DND-41 (cell line): ENCODE measurements around the gene PRKACG.

Experiments
- ATAC-seq: fragments of 200-7000 bp; cut with Tn5 transposase; 3 replicates; pipeline ENCODE4 v1.9.1; 2021; ENCODE audit warnings: low read depth; ENCODE audit not compliant: insufficient read depth
- DNase-seq: peaks from one replicate; pipeline ENCODE4 v3.0.0-alpha.2; 2020
- H2AFZ ChIP-seq: 2 replicates; pipeline ENCODE4 v1.6.0; 2012; ENCODE audit warnings: low read depth, low read length
- H3K27ac ChIP-seq: 2 replicates; pipeline ENCODE4 v1.5.1; 2012; ENCODE audit warnings: low read length, inconsistent platforms
- H3K27me3 ChIP-seq: fragments of 200-600 bp; sonication (generic); 2 replicates; pipeline ENCODE4 v1.6.0; 2012; ENCODE audit warnings: low read length, mild to moderate bottlenecking, inconsistent platforms; ENCODE audit not compliant: insufficient read depth, poor library complexity
- H3K36me3 ChIP-seq: 2 replicates; pipeline ENCODE4 v1.5.1; 2012; ENCODE audit warnings: low read length, inconsistent platforms; ENCODE audit not compliant: insufficient read depth
- H3K4me1 ChIP-seq: 2 replicates; pipeline ENCODE4 v1.5.1; 2012; ENCODE audit warnings: mild to moderate bottlenecking, low read length; ENCODE audit not compliant: insufficient read depth
- H3K4me2 ChIP-seq: 2 replicates; pipeline ENCODE4 v1.6.0; 2012; ENCODE audit warnings: mild to moderate bottlenecking, moderate library complexity, low read length, inconsistent platforms; ENCODE audit not compliant: insufficient read depth
- H3K4me3 ChIP-seq, 2 experiments: fragments of 200-600 bp in 1 of 2; shearing (Covaris generic) in 1 of 2; 2 replicates each; pipeline ENCODE4 v1.5.1; 2012 to 2016; ENCODE audit warnings: inconsistent platforms in 2 of 2, low read length in 2 of 2, mild to moderate bottlenecking in 2 of 2, low read depth in 1 of 2, moderate library complexity in 1 of 2
- H3K79me2 ChIP-seq: 2 replicates; pipeline ENCODE4 v1.6.0; 2012; ENCODE audit warnings: low read length, inconsistent platforms; ENCODE audit not compliant: insufficient read depth
- H3K9ac ChIP-seq: 2 replicates; pipeline ENCODE4 v1.6.0; 2012; ENCODE audit warnings: low read depth, mild to moderate bottlenecking, inconsistent platforms, low read length, moderate library complexity
- H3K9me3 ChIP-seq: 2 replicates; pipeline ENCODE4 v1.5.1; 2012; ENCODE audit warnings: low read length, moderate library complexity, mild to moderate bottlenecking, inconsistent platforms; ENCODE audit not compliant: insufficient read depth, severe bottlenecking
- H4K20me1 ChIP-seq: 2 replicates; pipeline ENCODE4 v1.6.0; 2012; ENCODE audit warnings: low read length; ENCODE audit not compliant: insufficient read depth
- EZH2 ChIP-seq: IDR thresholded peaks from 3 replicates; pipeline ENCODE4 v1.6.1; 2012; ENCODE audit warnings: borderline replicate concordance, low read depth, mild to moderate bottlenecking, moderate library complexity, low read length, inconsistent platforms; ENCODE audit not compliant: severe bottlenecking
- TF ChIP-seq, protein P1 (sequence below): IDR thresholded peaks from 2 replicates; pipeline ENCODE4 v1.5.1; 2012; ENCODE audit warnings: borderline replicate concordance, low read length, moderate library complexity, mild to moderate bottlenecking; ENCODE audit not compliant: poor library complexity, severe bottlenecking; ENCODE audit errors: extremely low read depth

Gene PRKACG

GRCh38 chr9:68981789-68982188 lies 32.1 kb downstream of the PRKACG start:
- Histone ChIP-seq H3K4me3 (no peak overlapping the region), H3K27ac (no peak overlapping the region), H3K9ac (no peak overlapping the region), H3K36me3 (no peaks in the 10 kb centered on the region), H3K79me2 (no peaks in the 10 kb centered on the region), H3K4me1 (no peaks in the 10 kb centered on the region), H3K9me3 (no peaks in the 10 kb centered on the region), H4K20me1 (no peaks in the 10 kb centered on the region), H3K27me3 (no peaks in the 10 kb centered on the region), H2AFZ (no peak overlapping the region), H3K4me2 (no peak overlapping the region)
- ATAC-seq: peak; percentile 24; the same call in 1 of the 3 replicates
- no peak for TF ChIP-seq EZH2
- TF ChIP-seq, protein P1, sequence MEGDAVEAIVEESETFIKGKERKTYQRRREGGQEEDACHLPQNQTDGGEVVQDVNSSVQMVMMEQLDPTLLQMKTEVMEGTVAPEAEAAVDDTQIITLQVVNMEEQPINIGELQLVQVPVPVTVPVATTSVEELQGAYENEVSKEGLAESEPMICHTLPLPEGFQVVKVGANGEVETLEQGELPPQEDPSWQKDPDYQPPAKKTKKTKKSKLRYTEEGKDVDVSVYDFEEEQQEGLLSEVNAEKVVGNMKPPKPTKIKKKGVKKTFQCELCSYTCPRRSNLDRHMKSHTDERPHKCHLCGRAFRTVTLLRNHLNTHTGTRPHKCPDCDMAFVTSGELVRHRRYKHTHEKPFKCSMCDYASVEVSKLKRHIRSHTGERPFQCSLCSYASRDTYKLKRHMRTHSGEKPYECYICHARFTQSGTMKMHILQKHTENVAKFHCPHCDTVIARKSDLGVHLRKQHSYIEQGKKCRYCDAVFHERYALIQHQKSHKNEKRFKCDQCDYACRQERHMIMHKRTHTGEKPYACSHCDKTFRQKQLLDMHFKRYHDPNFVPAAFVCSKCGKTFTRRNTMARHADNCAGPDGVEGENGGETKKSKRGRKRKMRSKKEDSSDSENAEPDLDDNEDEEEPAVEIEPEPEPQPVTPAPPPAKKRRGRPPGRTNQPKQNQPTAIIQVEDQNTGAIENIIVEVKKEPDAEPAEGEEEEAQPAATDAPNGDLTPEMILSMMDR: no peak
- no peak for DNase-seq

DNA sequence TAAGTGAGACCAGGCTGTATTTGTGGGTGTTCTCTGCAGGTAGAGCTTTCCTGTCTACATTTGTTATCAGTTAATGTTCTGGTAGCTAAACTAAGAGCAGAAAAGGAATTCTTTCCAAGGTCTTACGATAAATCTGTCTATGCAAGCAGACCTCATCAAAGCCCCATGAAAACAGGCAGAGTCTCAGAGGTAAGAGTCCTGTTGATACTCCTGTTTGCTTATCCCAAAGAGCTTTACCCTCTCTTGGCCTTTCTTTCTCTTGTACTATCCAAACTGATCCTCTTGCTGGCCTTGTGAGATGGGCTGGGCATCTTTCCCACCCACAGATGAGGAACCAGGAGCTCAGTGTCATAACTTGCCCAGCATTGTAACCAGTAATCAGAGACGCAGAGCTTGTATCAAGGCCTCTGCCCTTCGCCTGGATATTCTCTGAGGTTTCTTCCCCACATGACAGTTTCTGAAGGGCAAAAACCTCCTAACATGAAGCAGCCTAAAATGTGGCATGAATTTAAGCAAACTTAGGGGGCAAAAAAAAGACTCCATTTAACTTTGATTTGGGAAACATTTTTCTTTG lies 33.5 kb downstream of the PRKACG start:
- H2AFZ ChIP-seq: no peak overlapping the region
- ATAC-seq (no peak), DNase-seq (no peak)
- no peak overlapping the region for H3K4me2 ChIP-seq
- H3K27me3 ChIP-seq: no peaks in the 10 kb centered on the region
- H4K20me1 ChIP-seq: no peaks in the 10 kb centered on the region
- no peak overlapping the region for H3K27ac ChIP-seq
- H3K4me1 ChIP-seq: no peaks in the 10 kb centered on the region
- H3K79me2 ChIP-seq: no peaks in the 10 kb centered on the region
- no peak overlapping the region for H3K9ac ChIP-seq
- H3K36me3 ChIP-seq: no peaks in the 10 kb centered on the region
- no peaks in the 10 kb centered on the region for H3K9me3 ChIP-seq
- TF ChIP-seq, protein P1: no peak
- TF ChIP-seq EZH2: no peak
- no peak overlapping the region for H3K4me3 ChIP-seq

GRCh38 chr9:68979538-68980314 lies 34.2 kb downstream of the PRKACG start:
- TF ChIP-seq, protein P1: no peak
- no peak for TF ChIP-seq EZH2
- no peak overlapping the region for H3K27ac ChIP-seq
- no peak overlapping the region for H3K4me3 ChIP-seq
- no peaks in the 10 kb centered on the region for H3K79me2 ChIP-seq
- H3K27me3 ChIP-seq: no peaks in the 10 kb centered on the region
- no peak overlapping the region for H3K9ac ChIP-seq
- DNase-seq (no peak), ATAC-seq (no peak)
- no peaks in the 10 kb centered on the region for H4K20me1 ChIP-seq
- no peaks in the 10 kb centered on the region for H3K9me3 ChIP-seq
- H3K4me1 ChIP-seq: no peaks in the 10 kb centered on the region
- H3K4me2 ChIP-seq: no peak overlapping the region
- H3K36me3 ChIP-seq: no peaks in the 10 kb centered on the region
- H2AFZ ChIP-seq: no peak overlapping the region
